ENCODE measurements around the gene RNF223. TPM values are rescaled to one million over a fixed set of nuclear protein-coding genes. Genes with fewer than 3 reads are reported as not detected.

Gene RNF223
- total RNA-seq, 1 experiment from 2014 or later = 6.3 TPM

- Histone ChIP-seq H3K4me2 (ENCODE audit: low read length) (peak overlapping the region; percentile 90; the same call in 1 of the 2 replicates), H3K27ac (ENCODE audit: low read depth, low read length) (no peak overlapping the region; the same call in 1 of the 2 replicates), H2AFZ (ENCODE audit: low read depth, low read length, poor library complexity, severe bottlenecking) (no peak overlapping the region), H4K20me1 (ENCODE audit: insufficient read depth) (no peaks in the 10 kb centered on the region), H3K36me3 (ENCODE audit: control insufficient read depth in 1 of 2, insufficient read depth in 2 of 2, low read length in 2 of 2) (no peaks in the 10 kb centered on the region), H3K79me2 (ENCODE audit: insufficient read depth, low read length) (no peaks in the 10 kb centered on the region), H3K9ac (ENCODE audit: low read length) (no peak overlapping the region), H3K9me2 (ENCODE audit: insufficient read depth) (no peaks in the 10 kb centered on the region), H3K9me3 (ENCODE audit: control insufficient read depth in 1 of 2, insufficient read depth in 1 of 2, low read depth in 1 of 2, low read length in 2 of 2) (no peaks in the 10 kb centered on the region), H3K27me3 (ENCODE audit: insufficient read depth, low read length) (no peaks in the 10 kb centered on the region), H3K4me1 (ENCODE audit: control insufficient read depth in 1 of 2, insufficient read depth in 2 of 2, low read length in 2 of 2) (peaks cover 31 to 64% of the 10 kb centered on the region in 2 experiments), H3K4me3 (replicated peaks in 1 of 2; ENCODE audit: low read depth in 1 of 2, low read length in 2 of 2) (no peak overlapping the region)
- DNase-seq (ENCODE audit: low read depth, low spot score) (no peak), ATAC-seq (no peak)
- no TSS peak for BruUV-seq (replicated peaks)
- RAD21 ChIA-PET (ENCODE audit: low non-redundant PET in 1 of 2, low total read pairs in 2 of 2, uncharacterized antibody in 2 of 2, unreplicated experiment in 2 of 2) = no interaction called here
- POLR2A ChIA-PET = no interaction called here
- CTCF ChIA-PET = no interaction called here
- TF ChIP-seq ZFX (IDR thresholded peaks at IDR 0.05) = no peak
- TF ChIP-seq SP1 (IDR thresholded peaks at IDR 0.05; ENCODE audit: low read depth) = no peak
- no peak for TF ChIP-seq TCF7L2 (IDR thresholded peaks at IDR 0.05; ENCODE audit: borderline replicate concordance, extremely low read depth, insufficient read depth, insufficient read length)
- TF ChIP-seq CTCF (IDR thresholded peaks at IDR 0.05 in 2 of 3, conservative IDR thresholded peaks at IDR 0.05 in 1 of 3; ENCODE audit: borderline replicate concordance in 1 of 3, insufficient read depth in 1 of 3, low read depth in 2 of 3, low read length in 2 of 3) = no peak
- no peak for TF ChIP-seq YY1 (IDR thresholded peaks at IDR 0.05; ENCODE audit: extremely low read depth, insufficient replicate concordance, low read depth, low read length)
- no peak for TF ChIP-seq RAD21 (IDR thresholded peaks at IDR 0.05; ENCODE audit: low read depth)
- no peak for TF ChIP-seq JUND (IDR thresholded peaks at IDR 0.05)
- no peak for TF ChIP-seq MAX (IDR thresholded peaks at IDR 0.05)
- TF ChIP-seq, protein P1, sequence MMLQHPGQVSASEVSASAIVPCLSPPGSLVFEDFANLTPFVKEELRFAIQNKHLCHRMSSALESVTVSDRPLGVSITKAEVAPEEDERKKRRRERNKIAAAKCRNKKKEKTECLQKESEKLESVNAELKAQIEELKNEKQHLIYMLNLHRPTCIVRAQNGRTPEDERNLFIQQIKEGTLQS (IDR thresholded peaks at IDR 0.05) = no peak
- TF ChIP-seq ELF1 (IDR thresholded peaks at IDR 0.05; ENCODE audit: borderline replicate concordance, low read depth) = no peak
- TF ChIP-seq POLR2AphosphoS5 (IDR thresholded peaks at IDR 0.05; ENCODE audit: low read depth, low read length) = no peak
- no peak for TF ChIP-seq SIN3A (IDR thresholded peaks at IDR 0.05; ENCODE audit: low read depth)
- TF ChIP-seq FOSL1 (IDR thresholded peaks at IDR 0.05; ENCODE audit: low read depth) = no peak
- TF ChIP-seq EZH2 (IDR thresholded peaks at IDR 0.05) = no peak
- TF ChIP-seq ZBTB33 (IDR thresholded peaks at IDR 0.05; ENCODE audit: extremely low read depth, insufficient replicate concordance, low read length) = no peak
- TF ChIP-seq POLR2A (IDR thresholded peaks at IDR 0.05; ENCODE audit: borderline replicate concordance, extremely low read depth, insufficient read depth, insufficient read length) = no peak
- intact Hi-C loops (cut with micrococcal nuclease) = loop anchor here (5.0 kb wide), 1 partner anchor 65 kb away; the partner anchor contains the start of gene HES4
These were observed 6.7 kb downstream of the RNF223 start for GRCh38 chr1:1067284-1067859.
